Measurements from ENCODE around the gene DHCR24. TPM values are rescaled to one million over a fixed set of nuclear protein-coding genes. Genes with fewer than 3 reads are reported as not detected.

DHCR24 gene
- total RNA-seq, 1 donor from 2014 or later: 82.2 TPM

Other genes starting within 250 kb of the DHCR24 start
- 0.17 TPM in 1 of 2 replicates, not detected in the other for gene MROH7, start 245.4 kb downstream of the DHCR24 start, total RNA-seq
- 21.3 and 21.8 TPM in 2 replicates for gene TTC4, start 171.3 kb downstream of the DHCR24 start, total RNA-seq
- 4.8 and 5.3 TPM in 2 replicates for gene PARS2, start 122.7 kb downstream of the DHCR24 start, total RNA-seq
- 0.17 TPM in 1 of 2 replicates, not detected in the other for gene TTC22, start 85.9 kb downstream of the DHCR24 start, total RNA-seq
- not detected in 2 replicates for gene TMEM61, start 93.4 kb upstream of the DHCR24 start, total RNA-seq
- gene BSND, start 111.7 kb upstream of the DHCR24 start, total RNA-seq: not detected in 2 replicates
- 0.70 TPM in 1 of 2 replicates, not detected in the other for gene PCSK9, start 152.4 kb upstream of the DHCR24 start, total RNA-seq

All from dermis blood vessel endothelial cell (primary cell).